ENCODE data around the gene IQGAP3.

IQGAP3 gene

DNA sequence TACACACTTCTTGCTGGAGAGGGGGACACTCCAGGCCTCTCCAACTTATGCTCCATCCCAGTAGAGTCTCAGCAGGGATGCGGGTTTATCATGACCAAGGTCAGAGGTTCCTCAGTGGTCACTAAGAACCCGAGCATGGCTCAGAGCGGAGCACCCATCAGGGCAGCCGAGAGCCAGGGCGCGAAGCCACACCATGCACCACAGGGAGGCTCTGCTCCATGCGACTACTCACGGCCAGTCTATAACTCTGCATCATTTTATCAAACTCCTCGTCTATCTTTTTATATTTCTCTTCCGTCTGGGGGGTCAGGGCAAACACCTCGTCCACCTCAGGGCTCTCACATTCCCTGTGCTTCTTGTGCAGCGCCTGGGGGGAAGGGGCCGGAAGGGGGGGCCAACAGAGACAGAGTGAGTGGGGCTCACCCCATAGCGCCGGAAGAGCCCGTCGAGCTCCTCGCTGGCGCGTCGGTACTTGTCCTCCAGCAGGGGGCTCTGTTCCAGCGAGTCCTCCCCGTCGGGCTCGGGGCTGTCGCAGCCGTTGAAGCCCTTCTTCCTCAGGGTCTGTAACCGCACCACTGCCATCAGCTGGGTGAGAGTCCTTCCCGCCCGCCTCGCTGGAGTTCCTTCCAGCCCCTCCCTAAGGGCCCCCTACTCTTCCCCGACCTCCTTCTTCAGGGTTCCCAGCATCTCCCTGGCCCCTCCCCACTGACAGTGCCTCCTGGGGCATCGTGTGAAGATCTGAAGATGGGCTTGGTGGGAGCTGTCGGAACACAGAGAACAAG lies 91.8 kb downstream of the IQGAP3 start:
- DNase-seq (ENCODE audit: low read depth), result no peak

DNA sequence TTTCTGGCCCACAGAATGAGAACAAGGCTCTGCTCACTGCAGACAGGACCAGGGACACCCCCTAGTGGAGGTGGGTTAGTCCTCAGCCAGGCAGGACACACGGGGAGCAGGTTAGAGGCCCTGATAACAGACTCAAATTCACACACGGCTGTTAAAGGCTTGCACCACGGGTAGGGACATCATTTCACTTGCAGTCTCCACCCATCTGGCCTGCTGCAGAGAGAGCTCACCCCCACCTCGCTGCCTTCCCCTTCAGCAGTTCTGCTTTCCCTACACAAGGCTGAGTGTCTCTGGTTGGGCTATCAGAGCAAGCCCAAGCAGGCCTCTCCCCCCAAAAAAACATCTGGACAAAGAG lies 92.4 kb downstream of the IQGAP3 start:
- DNase-seq (ENCODE audit: low read depth), result no peak

DNA sequence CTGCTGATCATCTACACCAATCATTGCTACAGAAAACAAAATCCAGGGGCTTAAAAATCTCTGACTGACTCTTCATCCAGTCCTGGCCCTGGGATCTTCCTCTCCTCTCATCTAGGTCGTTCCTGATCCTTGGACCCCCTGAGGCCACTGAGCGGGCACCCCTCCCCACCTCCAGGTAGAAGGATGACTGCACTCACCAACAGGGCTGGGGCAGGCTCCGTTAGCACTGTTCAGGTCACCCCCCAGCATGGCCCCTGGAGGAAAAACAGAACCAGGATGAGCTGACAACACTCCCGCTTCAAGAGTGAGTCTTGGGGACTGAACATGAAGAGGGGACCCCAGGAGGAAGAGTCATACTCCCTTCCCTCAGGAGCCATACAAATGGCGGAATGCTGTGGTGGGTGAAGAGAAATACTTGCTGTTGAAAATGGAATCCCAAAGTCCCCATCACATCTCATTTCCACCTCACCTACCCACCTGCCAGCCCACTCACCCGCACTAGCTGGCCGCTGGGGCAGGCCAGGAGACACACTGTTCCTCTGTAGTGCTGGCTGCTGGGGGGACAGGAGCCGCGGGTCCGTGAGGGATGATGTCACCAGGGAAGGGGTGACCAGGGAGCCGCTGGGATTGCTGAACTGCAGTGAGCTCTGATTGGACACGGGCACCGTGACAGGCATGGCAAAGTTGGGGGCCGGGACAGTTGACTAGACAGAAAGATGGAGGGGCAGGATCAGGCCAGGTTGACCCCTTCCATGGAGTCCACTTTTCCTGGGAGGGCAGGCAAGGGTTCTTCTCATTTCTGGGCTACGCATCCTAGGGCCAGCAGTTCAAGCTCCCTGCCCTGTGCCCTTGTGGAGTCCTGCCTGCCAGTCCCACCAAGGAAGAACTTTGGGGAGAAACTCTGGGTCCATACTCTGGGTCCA lies 93.0 kb downstream of the IQGAP3 start:
- no peak for DNase-seq (ENCODE audit: low read depth)

DNA sequence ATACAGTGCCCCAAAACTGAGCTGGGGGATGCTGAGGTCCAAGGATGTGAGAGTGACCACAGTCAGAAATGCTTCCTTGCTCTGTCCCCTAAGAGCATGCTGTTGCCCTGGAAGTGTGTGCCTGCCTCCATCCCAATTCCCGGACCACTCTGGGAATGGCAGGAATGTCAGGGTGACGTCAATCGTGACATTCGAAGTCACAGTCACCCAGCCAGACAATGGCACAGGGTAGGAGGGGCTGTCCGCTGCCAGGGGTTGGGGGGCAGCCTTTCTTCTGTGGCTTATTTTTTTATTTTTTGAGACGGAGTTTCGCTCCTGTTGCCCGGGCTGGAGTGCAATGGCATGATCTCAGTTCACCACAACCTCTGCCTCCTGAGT lies 94.1 kb downstream of the IQGAP3 start:
- DNase-seq (ENCODE audit: low read depth), result no peak

DNA sequence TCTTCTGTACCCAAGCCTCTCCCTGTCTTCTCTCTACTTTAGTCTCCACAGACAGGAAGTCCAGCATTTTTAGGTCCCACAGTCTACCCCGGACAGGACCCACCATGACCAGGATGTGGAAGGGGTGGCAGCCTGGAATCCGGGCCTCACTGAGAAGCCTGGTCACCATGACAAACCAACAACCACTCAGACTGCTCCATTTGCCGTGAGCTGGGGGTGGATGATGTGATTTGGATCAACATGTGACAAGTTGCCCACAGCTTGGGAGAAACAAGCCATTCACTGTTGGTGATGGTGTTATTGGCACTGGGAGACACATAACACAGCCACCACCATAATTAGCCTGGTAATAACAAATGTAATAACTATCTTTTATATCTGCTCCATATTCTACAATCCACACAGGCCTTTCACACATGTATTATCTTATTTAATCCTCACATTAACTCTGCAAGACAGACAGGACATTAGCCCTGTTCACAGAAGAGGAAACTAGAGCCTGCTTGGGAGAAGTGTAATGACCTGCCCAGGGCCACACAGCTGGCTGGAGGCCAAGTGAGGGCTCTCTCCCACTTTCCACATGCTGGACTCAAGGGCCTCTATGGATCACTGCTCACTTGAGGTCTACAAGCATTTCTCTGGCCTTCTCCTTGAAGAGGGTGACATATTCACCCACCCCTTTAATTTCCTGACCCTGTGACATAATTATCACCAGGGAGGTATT lies 94.7 kb downstream of the IQGAP3 start:
- no peak for DNase-seq (ENCODE audit: low read depth)

DNA sequence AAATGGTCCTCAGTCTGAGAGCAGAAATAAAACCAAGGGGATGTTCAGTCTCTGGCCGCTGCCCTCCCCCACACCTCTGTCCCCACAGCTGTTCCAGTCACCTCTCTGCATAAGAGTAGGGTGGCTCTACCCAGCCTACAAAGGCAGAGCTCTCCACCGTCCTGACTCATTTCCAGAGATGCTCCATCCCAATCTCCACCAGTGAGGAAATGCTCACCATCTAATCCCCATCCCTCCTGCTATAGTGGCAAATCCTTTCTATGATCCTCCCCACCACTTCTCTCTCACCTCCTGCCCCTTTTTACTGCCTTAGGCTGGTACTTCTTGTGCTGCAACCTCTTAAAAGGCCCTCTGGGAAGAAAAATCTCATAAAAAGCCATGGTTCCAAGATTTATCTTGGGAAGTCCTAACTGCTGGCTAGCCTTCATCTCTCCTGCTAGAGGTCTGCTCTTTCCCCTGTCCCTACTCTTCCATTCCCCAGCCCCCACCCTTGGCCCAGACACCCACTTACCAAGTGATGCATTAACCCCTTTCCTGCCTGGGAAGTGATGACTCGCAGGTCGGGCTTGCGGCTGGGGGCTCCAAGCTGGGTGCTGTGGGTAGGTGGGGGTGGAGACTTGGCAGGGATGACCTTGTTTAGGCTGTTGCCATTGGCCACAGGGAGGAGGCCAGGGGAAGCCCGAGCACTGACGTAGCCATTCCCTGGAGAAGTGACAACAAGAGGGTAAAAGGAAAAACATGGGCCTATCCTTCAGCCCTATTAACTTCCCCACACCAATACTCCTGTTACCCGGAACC lies 95.7 kb downstream of the IQGAP3 start:
- peak; percentile 51 for DNase-seq (ENCODE audit: low read depth)

DNA sequence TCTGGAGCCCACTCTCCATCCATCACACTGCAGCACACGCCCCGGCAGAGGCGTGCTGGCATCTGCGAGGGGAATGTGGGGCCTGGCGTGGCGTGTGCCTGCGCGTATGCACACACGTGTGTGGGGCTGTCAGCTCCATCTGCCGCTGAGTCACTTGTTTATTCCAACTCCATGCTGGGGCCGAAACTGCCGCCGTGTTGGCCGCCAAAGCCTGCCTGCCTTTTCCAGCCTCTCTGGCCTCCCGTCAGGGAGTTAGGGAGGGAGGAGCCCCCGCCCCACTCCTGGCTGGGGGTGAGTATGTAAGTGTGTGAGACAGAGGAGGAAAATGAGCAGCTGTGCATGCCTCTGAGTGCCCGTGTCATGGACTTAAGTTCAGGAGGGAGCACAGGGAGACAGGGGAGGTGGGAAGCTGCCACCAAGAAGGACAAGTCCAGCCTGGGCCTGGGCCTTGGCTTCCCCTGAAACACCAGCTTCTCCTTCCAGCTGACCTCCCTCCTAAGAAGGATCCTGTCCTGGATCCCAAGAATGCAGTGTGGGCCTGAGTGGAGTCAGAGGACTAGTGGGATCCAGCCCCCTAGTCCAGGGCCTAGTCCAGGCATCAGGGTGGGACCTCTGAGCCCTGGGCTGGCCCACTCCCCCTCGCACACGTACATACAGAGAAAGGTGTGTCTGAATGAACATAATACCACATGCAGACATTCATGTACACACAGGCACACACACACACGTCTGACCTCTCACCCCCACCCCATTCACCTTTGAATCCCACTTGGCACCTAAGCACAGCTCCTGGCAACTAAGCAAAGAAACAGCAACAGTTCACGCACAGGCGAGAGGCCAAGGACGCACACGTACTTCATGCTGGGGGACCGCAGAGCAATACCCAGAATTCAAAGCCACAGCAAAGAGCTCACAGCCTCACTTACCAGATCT lies 96.5 kb downstream of the IQGAP3 start:
- peak; percentile 75 for DNase-seq (ENCODE audit: low read depth)
